ENCODE data around the gene LYG1. TPM values are rescaled to one million over a fixed set of nuclear protein-coding genes. Genes with fewer than 3 reads are reported as not detected.

The LYG1 gene
- total and polyA plus RNA-seq, 2 of the 4 experiments (the other 2 are of a cell fraction): 1.2 TPM; not detected in 1

DNA sequence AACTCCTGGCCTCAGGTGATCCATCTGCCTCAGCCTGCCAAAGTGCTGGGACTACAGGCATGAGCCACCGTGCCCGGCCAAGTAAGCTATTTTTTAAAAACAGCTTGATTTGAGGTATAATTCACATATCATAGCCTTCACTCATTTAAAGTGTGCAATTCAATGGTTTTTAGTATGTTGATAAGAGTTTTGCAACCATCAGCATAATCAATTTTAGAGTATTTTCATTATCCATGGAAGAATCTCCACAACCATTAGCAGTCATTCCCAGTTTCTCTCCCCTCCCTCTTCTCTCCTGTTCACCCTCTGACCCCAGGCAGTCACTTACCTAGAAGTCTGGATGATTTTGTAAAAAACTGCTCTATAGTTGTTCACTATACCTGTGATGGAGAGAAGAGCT, 40.8 kb downstream of the LYG1 start:
- in situ Hi-C loops (cut with MboI; ENCODE audit: low sequenced_read_pairs) (no loop called here), dilution Hi-C loops (cut with HindIII; ENCODE audit: low sequenced_read_pairs, unreplicated experiment) (no loop called here), intact Hi-C loops (cut with micrococcal nuclease) (no loop called here)
- Histone ChIP-seq H3K4ac (ENCODE audit: low read depth, low read length) (no peak overlapping the region), H3K56ac (ENCODE audit: extremely low read depth, insufficient read depth, low read length) (no peak overlapping the region), H3K4me3 (ENCODE audit: insufficient read depth, low read depth, low read length) (no peak overlapping the region), H2AK5ac (ENCODE audit: low read depth, low read length) (no peak overlapping the region), H4K91ac (ENCODE audit: insufficient read depth, low read depth, low read length) (no peak overlapping the region), H3K4me2 (ENCODE audit: low read depth, low read length) (no peak overlapping the region), H2BK20ac (ENCODE audit: low read depth, low read length) (no peak overlapping the region), H2AFZ (replicated peaks; ENCODE audit: low read length, poor library complexity) (no peak overlapping the region), H3K79me1 (ENCODE audit: low read depth in 1 of 2, low read length in 2 of 2) (no peaks in the 10 kb centered on the region), H3K9me1 (ENCODE audit: insufficient read depth, low read length) (no peaks in the 10 kb centered on the region), H4K8ac (ENCODE audit: low read depth in 2 of 2, low read length in 2 of 2) (no peak overlapping the region), H3K36me3 (ENCODE audit: control insufficient read depth, insufficient read depth, low read length) (no peaks in the 10 kb centered on the region), H3K9me3 (ENCODE audit: control insufficient read depth, insufficient read depth, low read length) (no peaks in the 10 kb centered on the region), H3K14ac (replicated peaks; ENCODE audit: low read depth, low read length) (no peak overlapping the region), H3K23ac (ENCODE audit: low read depth, low read length) (no peak overlapping the region), H3K27ac (ENCODE audit: insufficient read depth, low read length) (no peak overlapping the region), H4K5ac (ENCODE audit: low read depth, low read length) (no peak overlapping the region), H2AK9ac (replicated peaks; ENCODE audit: low read depth, low read length, poor library complexity) (no peak overlapping the region), H3K18ac (ENCODE audit: low read depth, low read length) (no peak overlapping the region), H3K9ac (ENCODE audit: low read depth, low read length) (no peak overlapping the region), H3K27me3 (ENCODE audit: control insufficient read depth, insufficient read depth, low read length) (no peaks in the 10 kb centered on the region), H3K4me1 (ENCODE audit: control insufficient read depth, insufficient read depth, low read length) (no peaks in the 10 kb centered on the region), H2BK120ac (ENCODE audit: low read depth, low read length) (no peak overlapping the region), H2BK5ac (ENCODE audit: low read depth, low read length, poor library complexity, severe bottlenecking) (no peak overlapping the region), H2BK15ac (ENCODE audit: low read depth, low read length) (no peak overlapping the region), H4K20me1 (ENCODE audit: insufficient read depth, low read length) (no peaks in the 10 kb centered on the region)
- ATAC-seq (ENCODE audit: low read depth) (no peak), DNase-seq (no peak)
- ChIA-PET POLR2A (ENCODE audit: unreplicated experiment) (no interaction called here), CTCF (interaction anchor here (1.6 kb wide), 1 partner anchor 14 kb away, joined by 7 read pairs; no protein-coding TSS in a partner anchor)
- no CpG with 5 or more reads among the region's 2 CpGs for WGBS, 2 experiments (ENCODE audit: extremely low coverage in 2 of 2, insufficient read length in 1 of 2)
- peak; percentile 77 for TF ChIP-seq MAFK (IDR thresholded peaks at IDR 0.05; ENCODE audit: low read depth, low read length)
- TF ChIP-seq, protein P1, sequence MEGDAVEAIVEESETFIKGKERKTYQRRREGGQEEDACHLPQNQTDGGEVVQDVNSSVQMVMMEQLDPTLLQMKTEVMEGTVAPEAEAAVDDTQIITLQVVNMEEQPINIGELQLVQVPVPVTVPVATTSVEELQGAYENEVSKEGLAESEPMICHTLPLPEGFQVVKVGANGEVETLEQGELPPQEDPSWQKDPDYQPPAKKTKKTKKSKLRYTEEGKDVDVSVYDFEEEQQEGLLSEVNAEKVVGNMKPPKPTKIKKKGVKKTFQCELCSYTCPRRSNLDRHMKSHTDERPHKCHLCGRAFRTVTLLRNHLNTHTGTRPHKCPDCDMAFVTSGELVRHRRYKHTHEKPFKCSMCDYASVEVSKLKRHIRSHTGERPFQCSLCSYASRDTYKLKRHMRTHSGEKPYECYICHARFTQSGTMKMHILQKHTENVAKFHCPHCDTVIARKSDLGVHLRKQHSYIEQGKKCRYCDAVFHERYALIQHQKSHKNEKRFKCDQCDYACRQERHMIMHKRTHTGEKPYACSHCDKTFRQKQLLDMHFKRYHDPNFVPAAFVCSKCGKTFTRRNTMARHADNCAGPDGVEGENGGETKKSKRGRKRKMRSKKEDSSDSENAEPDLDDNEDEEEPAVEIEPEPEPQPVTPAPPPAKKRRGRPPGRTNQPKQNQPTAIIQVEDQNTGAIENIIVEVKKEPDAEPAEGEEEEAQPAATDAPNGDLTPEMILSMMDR (conservative IDR thresholded peaks at IDR 0.05; ENCODE audit: low read depth, low read length): no peak
- no peak for TF ChIP-seq POLR2A (IDR thresholded peaks at IDR 0.05; ENCODE audit: low read depth, low read length)
- BruUV-seq (replicated peaks): no TSS peak

Measured in IMR-90 (cell line).